SK-N-SH (cell line): Measurements from ENCODE around the gene LMX1A. TPM values are rescaled to one million over a fixed set of nuclear protein-coding genes. Genes with fewer than 3 reads are reported as not detected.

Experiments
- CTCF ChIA-PET: fragments of 300-600, 350-600 bp; formaldehyde crosslinking; extraction: SDS; loops from one replicate; lab custom pipeline; 2021; lab: Yijun Ruan, JAX
- POLR2A ChIA-PET: fragments of 350-600 bp; sonication (Branson Sonifier 250); formaldehyde crosslinking; extraction: SDS; loops from one replicate; lab custom pipeline; 2020; ENCODE audit warnings: antibody characterized with exemption, inconsistent platforms; lab: Yijun Ruan, JAX
- DNase-seq: peaks from one replicate; pipeline ENCODE4 v3.0.0; 2012
- H2AFZ ChIP-seq: fragments of 200-600 bp; sonication (generic); 2 replicates; pipeline ENCODE4 v1.8.1; 2016; ENCODE audit warnings: antibody characterized with exemption, mild to moderate bottlenecking, low read depth
- H3F3A ChIP-seq: fragments of 200-600 bp; sonication (generic); replicated peaks from 2 replicates; pipeline ENCODE3; 2016; ENCODE audit warnings: antibody characterized with exemption, mild to moderate bottlenecking; ENCODE audit not compliant: insufficient read depth
- H3K27ac ChIP-seq, 2 experiments: fragments of 200-500 bp in 1 of 2; fragments of 200-600 bp in 1 of 2; sonication (Bioruptor generic) in 1 of 2; sonication (generic), shearing (Covaris generic) in 1 of 2; 2 replicates each; pipeline versions ENCODE4 v1.5.1 to v1.6.1; 2014 to 2016; ENCODE audit warnings: low read depth in 2 of 2, inconsistent platforms in 1 of 2, low read length in 1 of 2, mild to moderate bottlenecking in 1 of 2, mixed read lengths in 1 of 2
- H3K27me3 ChIP-seq: fragments of 200-600 bp; sonication (generic), shearing (Covaris generic); 2 replicates; pipeline ENCODE4 v1.6.1; 2016; ENCODE audit warnings: mixed run types; ENCODE audit not compliant: insufficient read depth
- H3K36me3 ChIP-seq, 2 experiments: fragments of 200-500 bp in 1 of 2; fragments of 200-600 bp in 1 of 2; sonication (Bioruptor generic) in 1 of 2; sonication (generic) in 1 of 2; replicated peaks in 1 of 2; 2 replicates each; pipeline versions ENCODE3 to v1.5.1; 2014 to 2016; ENCODE audit warnings: low read length in 1 of 2, mild to moderate bottlenecking in 1 of 2; ENCODE audit not compliant: insufficient read depth in 2 of 2, control insufficient read depth in 1 of 2
- H3K4me1 ChIP-seq, 2 experiments: fragments of 200-500 bp in 1 of 2; fragments of 200-600 bp in 1 of 2; sonication (Bioruptor generic) in 1 of 2; sonication (generic), shearing (Covaris generic) in 1 of 2; 2 replicates each; pipeline versions ENCODE4 v1.5.1 to v1.6.1; 2014 to 2016; ENCODE audit warnings: low read depth in 1 of 2, low read length in 1 of 2, mixed run types in 1 of 2; ENCODE audit not compliant: insufficient read depth in 2 of 2, control insufficient read depth in 1 of 2
- H3K4me2 ChIP-seq: fragments of 200-600 bp; sonication (generic), shearing (Covaris generic); 2 replicates; pipeline ENCODE4 v1.6.1; 2017; ENCODE audit warnings: mixed run types
- H3K4me3 ChIP-seq, 2 experiments: fragments of 200-500 bp in 1 of 2; fragments of 200-600 bp in 1 of 2; sonication (Bioruptor generic) in 1 of 2; sonication (generic), shearing (Covaris generic) in 1 of 2; 2 replicates each; pipeline versions ENCODE4 v1.5.1 to v1.8.1; 2014 to 2016; ENCODE audit warnings: low read depth in 2 of 2, inconsistent platforms in 1 of 2, low read length in 1 of 2, mild to moderate bottlenecking in 1 of 2, mixed read lengths in 1 of 2, moderate library complexity in 1 of 2
- H3K79me2 ChIP-seq: fragments of 200-600 bp; sonication (generic); 2 replicates; pipeline ENCODE4 v1.8.1; 2017; ENCODE audit warnings: mild to moderate bottlenecking; ENCODE audit not compliant: insufficient read depth
- H3K9ac ChIP-seq: fragments of 200-600 bp; sonication (generic); 2 replicates; pipeline ENCODE4 v1.6.1; 2017; ENCODE audit warnings: mixed run types
- H3K9me2 ChIP-seq: fragments of 200-600 bp; sonication (generic); 2 replicates; pipeline ENCODE4 v1.6.1; 2017; ENCODE audit warnings: mixed run types
- H3K9me3 ChIP-seq: fragments of 200-600 bp; sonication (generic); 2 replicates; pipeline ENCODE4 v1.6.1; 2017; ENCODE audit warnings: mixed run types, mild to moderate bottlenecking, moderate library complexity
- H4K20me1 ChIP-seq: fragments of 200-600 bp; sonication (generic); 2 replicates; pipeline ENCODE4 v1.6.1; 2017; ENCODE audit warnings: mild to moderate bottlenecking, mixed run types; ENCODE audit not compliant: insufficient read depth
- CHD2 ChIP-seq: fragments of 150-350 bp; IDR thresholded peaks from 2 replicates; pipeline ENCODE4 v1.6.1; 2018; ENCODE audit warnings: low read length; ENCODE audit not compliant: partially characterized antibody
- CTCF ChIP-seq: fragments of 200-600 bp; sonication (generic); IDR thresholded peaks from 2 replicates; pipeline ENCODE4 v1.6.1; 2017; ENCODE audit warnings: antibody characterized with exemption, mild to moderate bottlenecking, moderate library complexity
- ELF1 ChIP-seq: IDR thresholded peaks from 2 replicates; pipeline ENCODE4 v1.4.0; 2012
- EZH2phosphoT487 ChIP-seq: fragments of 200-600 bp; sonication (generic); IDR thresholded peaks from 2 replicates; pipeline ENCODE4 v1.6.1; 2017; ENCODE audit warnings: low read depth, mixed run types, mild to moderate bottlenecking, antibody characterized with exemption, moderate library complexity, borderline replicate concordance
- FOSL2 ChIP-seq: IDR thresholded peaks from 2 replicates; pipeline ENCODE4 v1.4.0; 2012; ENCODE audit warnings: low read depth, mild to moderate bottlenecking, moderate library complexity, borderline replicate concordance
- JUND ChIP-seq: IDR thresholded peaks from 2 replicates; pipeline ENCODE4 v1.4.0; 2012
- MAX ChIP-seq: IDR thresholded peaks from 2 replicates; pipeline ENCODE4 v1.4.0; 2012; ENCODE audit warnings: low read depth
- MXI1 ChIP-seq: IDR thresholded peaks from 2 replicates; pipeline ENCODE4 v1.6.1; 2012; ENCODE audit warnings: mild to moderate bottlenecking, low read depth, low read length, improper control_type of control experiment
- NFIC ChIP-seq: IDR thresholded peaks from 2 replicates; pipeline ENCODE4 v1.4.0; 2012; ENCODE audit warnings: borderline replicate concordance
- POLR2AphosphoS5 ChIP-seq: IDR thresholded peaks from 2 replicates; pipeline ENCODE4 v1.6.1; 2012; ENCODE audit warnings: low read depth, low read length
- SMC3 ChIP-seq: IDR thresholded peaks from 2 replicates; pipeline ENCODE4 v1.6.1; 2012; ENCODE audit warnings: low read depth, low read length, improper control_type of control experiment
- TAF1 ChIP-seq: IDR thresholded peaks from 2 replicates; pipeline ENCODE4 v1.6.1; 2012; ENCODE audit warnings: low read depth, mild to moderate bottlenecking, low read length, moderate library complexity, borderline replicate concordance
- TCF12 ChIP-seq: IDR thresholded peaks from 2 replicates; pipeline ENCODE4 v1.4.0; 2012
- TEAD4 ChIP-seq: IDR thresholded peaks from 2 replicates; pipeline ENCODE4 v1.4.0; 2012; ENCODE audit warnings: mild to moderate bottlenecking, borderline replicate concordance; ENCODE audit not compliant: insufficient read depth
- USF2 ChIP-seq: fragments of 150-350 bp; IDR thresholded peaks from 2 replicates; pipeline ENCODE4 v1.6.1; 2017; ENCODE audit warnings: antibody characterized with exemption, low read length, low read depth, borderline replicate concordance
- YY1 ChIP-seq: IDR thresholded peaks from 2 replicates; pipeline ENCODE4 v1.4.0; 2012; ENCODE audit warnings: low read depth, mild to moderate bottlenecking
- ZBTB33 ChIP-seq: IDR thresholded peaks from 2 replicates; pipeline ENCODE4 v1.4.0; 2012; ENCODE audit warnings: low read depth, borderline replicate concordance
- WGBS: methylation state at CpG from one replicate; pipeline ENCODE4 v1.1.6; 2017; ENCODE audit warnings: low lambda C conversion rate; 5-methylcytosine and 5-hydroxymethylcytosine counted together
- polyA plus RNA-seq, 3 experiments: library from polyadenylated mRNA; depleted of rRNA; stranded (reverse); fragments of >200 nt; gene quantifications; 2 replicates each; pipeline ENCODE4 v1.2.3, GENCODE V29; 2012
- TF ChIP-seq, protein P1 (sequence below): IDR thresholded peaks from 2 replicates; pipeline ENCODE4 v1.6.1; 2012; ENCODE audit warnings: mild to moderate bottlenecking, low read depth, low read length, moderate library complexity

Gene LMX1A
- polyA plus RNA-seq, 1 of the 3 experiments (the other 2 are of a cell fraction), result not detected

DNA sequence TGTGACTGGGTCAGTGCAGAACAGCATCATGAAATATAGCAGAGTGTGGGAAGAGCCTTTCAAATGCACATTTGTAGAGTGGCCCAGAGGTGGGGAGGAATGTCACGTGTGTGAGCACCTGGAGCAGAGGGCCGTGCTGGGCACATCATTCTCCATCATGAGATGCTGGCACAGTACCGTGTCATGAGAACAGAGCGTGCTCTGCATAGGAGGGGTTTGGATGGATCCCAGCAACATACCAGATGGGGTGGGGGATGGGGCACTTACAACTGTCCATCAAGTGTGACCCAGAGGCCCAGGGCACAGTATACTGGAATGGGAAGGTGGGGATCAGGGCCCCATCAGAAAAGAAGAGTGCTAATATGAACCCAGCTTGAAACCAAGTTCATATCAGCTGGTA, 182.0 kb downstream of the LMX1A start:
- ChIA-PET POLR2A (no interaction called here), CTCF (no interaction called here)
- H3K4me2 ChIP-seq, result no peak overlapping the region
- no peak overlapping the region for H3K27ac ChIP-seq
- no peaks in the 10 kb centered on the region for H4K20me1 ChIP-seq
- no peaks in the 10 kb centered on the region for H3F3A ChIP-seq
- H3K9ac ChIP-seq, result no peak overlapping the region
- H2AFZ ChIP-seq, result no peak overlapping the region
- H3K9me2 ChIP-seq, result no peaks in the 10 kb centered on the region
- no peaks in the 10 kb centered on the region for H3K27me3 ChIP-seq
- DNase-seq, result no peak
- H3K4me3 ChIP-seq, result no peak overlapping the region
- H3K79me2 ChIP-seq, result no peaks in the 10 kb centered on the region
- H3K4me1 ChIP-seq, result no peaks in the 10 kb centered on the region
- 9% methylated on average over 4 of the region's 4 CpGs for WGBS
- no peaks in the 10 kb centered on the region for H3K36me3 ChIP-seq
- no peak for TF ChIP-seq NFIC
- TF ChIP-seq CTCF, result no peak
- no peak for TF ChIP-seq CHD2
- no peak for TF ChIP-seq ELF1
- no peak for TF ChIP-seq JUND
- TF ChIP-seq USF2, result no peak
- TF ChIP-seq POLR2AphosphoS5, result no peak
- TF ChIP-seq TAF1, result no peak
- no peak for TF ChIP-seq FOSL2
- no peak for TF ChIP-seq TCF12
- TF ChIP-seq YY1, result no peak
- TF ChIP-seq TEAD4, result no peak
- TF ChIP-seq ZBTB33, result no peak
- TF ChIP-seq, protein P1, sequence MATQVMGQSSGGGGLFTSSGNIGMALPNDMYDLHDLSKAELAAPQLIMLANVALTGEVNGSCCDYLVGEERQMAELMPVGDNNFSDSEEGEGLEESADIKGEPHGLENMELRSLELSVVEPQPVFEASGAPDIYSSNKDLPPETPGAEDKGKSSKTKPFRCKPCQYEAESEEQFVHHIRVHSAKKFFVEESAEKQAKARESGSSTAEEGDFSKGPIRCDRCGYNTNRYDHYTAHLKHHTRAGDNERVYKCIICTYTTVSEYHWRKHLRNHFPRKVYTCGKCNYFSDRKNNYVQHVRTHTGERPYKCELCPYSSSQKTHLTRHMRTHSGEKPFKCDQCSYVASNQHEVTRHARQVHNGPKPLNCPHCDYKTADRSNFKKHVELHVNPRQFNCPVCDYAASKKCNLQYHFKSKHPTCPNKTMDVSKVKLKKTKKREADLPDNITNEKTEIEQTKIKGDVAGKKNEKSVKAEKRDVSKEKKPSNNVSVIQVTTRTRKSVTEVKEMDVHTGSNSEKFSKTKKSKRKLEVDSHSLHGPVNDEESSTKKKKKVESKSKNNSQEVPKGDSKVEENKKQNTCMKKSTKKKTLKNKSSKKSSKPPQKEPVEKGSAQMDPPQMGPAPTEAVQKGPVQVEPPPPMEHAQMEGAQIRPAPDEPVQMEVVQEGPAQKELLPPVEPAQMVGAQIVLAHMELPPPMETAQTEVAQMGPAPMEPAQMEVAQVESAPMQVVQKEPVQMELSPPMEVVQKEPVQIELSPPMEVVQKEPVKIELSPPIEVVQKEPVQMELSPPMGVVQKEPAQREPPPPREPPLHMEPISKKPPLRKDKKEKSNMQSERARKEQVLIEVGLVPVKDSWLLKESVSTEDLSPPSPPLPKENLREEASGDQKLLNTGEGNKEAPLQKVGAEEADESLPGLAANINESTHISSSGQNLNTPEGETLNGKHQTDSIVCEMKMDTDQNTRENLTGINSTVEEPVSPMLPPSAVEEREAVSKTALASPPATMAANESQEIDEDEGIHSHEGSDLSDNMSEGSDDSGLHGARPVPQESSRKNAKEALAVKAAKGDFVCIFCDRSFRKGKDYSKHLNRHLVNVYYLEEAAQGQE, result no peak
- TF ChIP-seq MXI1, result no peak
- TF ChIP-seq MAX, result no peak
- TF ChIP-seq SMC3, result no peak
- no peak for TF ChIP-seq EZH2phosphoT487
- H3K9me3 ChIP-seq, result no peaks in the 10 kb centered on the region
